ENCODE results near the gene SLC16A13. TPM values are rescaled to one million over a fixed set of nuclear protein-coding genes. Genes with fewer than 3 reads are reported as not detected.

The SLC16A13 gene
- total RNA-seq, 1 donor from 2014 or later: 13.5 TPM

GRCh38 chr17:7041607-7042500 is 6.0 kb downstream of the SLC16A13 start:
- peaks cover 20% of the 10 kb centered on the region for H3K4me1 Mint-ChIP-seq (ENCODE audit: unreplicated experiment)
- peak overlapping the region; percentile 79 for H3K27ac Mint-ChIP-seq
- H3K9me3 Mint-ChIP-seq: no peaks in the 10 kb centered on the region
- H3K36me3 Mint-ChIP-seq: no peaks in the 10 kb centered on the region
- peaks cover 44% of the 10 kb centered on the region for H3K27me3 Mint-ChIP-seq
- TF ChIP-seq, protein P1, sequence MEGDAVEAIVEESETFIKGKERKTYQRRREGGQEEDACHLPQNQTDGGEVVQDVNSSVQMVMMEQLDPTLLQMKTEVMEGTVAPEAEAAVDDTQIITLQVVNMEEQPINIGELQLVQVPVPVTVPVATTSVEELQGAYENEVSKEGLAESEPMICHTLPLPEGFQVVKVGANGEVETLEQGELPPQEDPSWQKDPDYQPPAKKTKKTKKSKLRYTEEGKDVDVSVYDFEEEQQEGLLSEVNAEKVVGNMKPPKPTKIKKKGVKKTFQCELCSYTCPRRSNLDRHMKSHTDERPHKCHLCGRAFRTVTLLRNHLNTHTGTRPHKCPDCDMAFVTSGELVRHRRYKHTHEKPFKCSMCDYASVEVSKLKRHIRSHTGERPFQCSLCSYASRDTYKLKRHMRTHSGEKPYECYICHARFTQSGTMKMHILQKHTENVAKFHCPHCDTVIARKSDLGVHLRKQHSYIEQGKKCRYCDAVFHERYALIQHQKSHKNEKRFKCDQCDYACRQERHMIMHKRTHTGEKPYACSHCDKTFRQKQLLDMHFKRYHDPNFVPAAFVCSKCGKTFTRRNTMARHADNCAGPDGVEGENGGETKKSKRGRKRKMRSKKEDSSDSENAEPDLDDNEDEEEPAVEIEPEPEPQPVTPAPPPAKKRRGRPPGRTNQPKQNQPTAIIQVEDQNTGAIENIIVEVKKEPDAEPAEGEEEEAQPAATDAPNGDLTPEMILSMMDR (conservative IDR thresholded peaks at IDR 0.05): no peak
- H3K4me3 Mint-ChIP-seq: peak overlapping the region; percentile 80
- no peak for DNase-seq (ENCODE audit: extremely low spot score, unreplicated experiment)

DNA sequence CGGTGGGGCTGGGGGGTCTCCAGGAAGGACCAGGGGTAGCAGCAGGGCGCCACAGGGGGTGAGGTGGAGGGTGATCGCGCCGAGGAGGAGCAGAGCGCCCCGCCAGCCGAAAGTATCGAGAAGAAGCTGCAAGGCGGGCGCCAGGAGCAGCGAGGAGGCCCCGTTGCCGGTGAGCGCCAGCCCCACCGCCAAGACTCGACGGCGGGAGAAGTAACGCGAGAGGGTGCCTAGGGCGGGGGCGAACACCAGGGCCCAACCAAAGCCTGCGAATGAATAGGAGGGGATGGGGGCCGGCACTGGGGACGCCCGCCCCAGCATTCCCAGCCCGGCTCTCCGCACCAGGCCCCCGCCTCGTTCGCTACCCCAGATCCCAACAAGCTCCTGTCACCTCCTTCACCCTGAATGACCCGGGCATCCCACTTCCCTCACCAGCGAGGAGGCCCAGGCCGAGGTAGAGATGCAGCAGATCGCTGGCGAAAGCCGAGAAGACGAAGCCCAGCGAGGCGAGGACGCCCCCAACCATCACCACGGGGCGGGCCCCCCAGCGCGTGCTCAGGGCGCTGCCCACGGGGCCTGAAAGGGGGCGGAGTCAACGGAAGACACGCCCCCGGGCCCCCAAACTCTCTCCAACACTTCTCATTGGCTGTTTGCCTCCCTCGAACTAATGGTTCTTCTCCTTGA is 6.8 kb downstream of the SLC16A13 start:
- H3K4me1 Mint-ChIP-seq (ENCODE audit: unreplicated experiment): peaks cover 23% of the 10 kb centered on the region
- peaks cover 48% of the 10 kb centered on the region for H3K27me3 Mint-ChIP-seq
- no peaks in the 10 kb centered on the region for H3K36me3 Mint-ChIP-seq
- peak overlapping the region; percentile 80 for H3K4me3 Mint-ChIP-seq
- peak overlapping the region; percentile 79 for H3K27ac Mint-ChIP-seq
- no peak for DNase-seq (ENCODE audit: extremely low spot score, unreplicated experiment)
- TF ChIP-seq, protein P1 (conservative IDR thresholded peaks at IDR 0.05): no peak
- H3K9me3 Mint-ChIP-seq: no peaks in the 10 kb centered on the region

DNA sequence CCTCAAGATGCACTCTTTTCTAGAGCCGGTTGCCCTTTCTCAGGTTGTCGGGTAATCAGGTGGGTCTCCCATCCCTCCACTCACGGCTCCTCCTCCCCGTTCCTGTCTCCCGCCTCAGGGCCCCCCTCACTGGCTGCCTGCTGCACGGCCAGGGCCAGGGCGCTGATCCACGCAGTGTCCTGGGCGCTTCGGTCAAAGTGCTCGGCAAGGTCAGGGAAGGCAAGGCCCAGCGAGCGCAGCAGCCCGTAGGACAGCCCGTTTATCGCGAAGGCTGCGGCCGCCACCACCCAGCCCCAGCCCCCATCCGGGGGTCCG is 7.3 kb downstream of the SLC16A13 start:
- Mint-ChIP-seq H3K4me1 (ENCODE audit: unreplicated experiment) (peaks cover 23% of the 10 kb centered on the region), H3K36me3 (no peaks in the 10 kb centered on the region), H3K27me3 (peaks cover 48% of the 10 kb centered on the region), H3K27ac (no peak overlapping the region), H3K4me3 (peak overlapping the region; percentile 80), H3K9me3 (no peaks in the 10 kb centered on the region)
- TF ChIP-seq, protein P1 (conservative IDR thresholded peaks at IDR 0.05): no peak
- DNase-seq (ENCODE audit: extremely low spot score, unreplicated experiment): no peak

DNA sequence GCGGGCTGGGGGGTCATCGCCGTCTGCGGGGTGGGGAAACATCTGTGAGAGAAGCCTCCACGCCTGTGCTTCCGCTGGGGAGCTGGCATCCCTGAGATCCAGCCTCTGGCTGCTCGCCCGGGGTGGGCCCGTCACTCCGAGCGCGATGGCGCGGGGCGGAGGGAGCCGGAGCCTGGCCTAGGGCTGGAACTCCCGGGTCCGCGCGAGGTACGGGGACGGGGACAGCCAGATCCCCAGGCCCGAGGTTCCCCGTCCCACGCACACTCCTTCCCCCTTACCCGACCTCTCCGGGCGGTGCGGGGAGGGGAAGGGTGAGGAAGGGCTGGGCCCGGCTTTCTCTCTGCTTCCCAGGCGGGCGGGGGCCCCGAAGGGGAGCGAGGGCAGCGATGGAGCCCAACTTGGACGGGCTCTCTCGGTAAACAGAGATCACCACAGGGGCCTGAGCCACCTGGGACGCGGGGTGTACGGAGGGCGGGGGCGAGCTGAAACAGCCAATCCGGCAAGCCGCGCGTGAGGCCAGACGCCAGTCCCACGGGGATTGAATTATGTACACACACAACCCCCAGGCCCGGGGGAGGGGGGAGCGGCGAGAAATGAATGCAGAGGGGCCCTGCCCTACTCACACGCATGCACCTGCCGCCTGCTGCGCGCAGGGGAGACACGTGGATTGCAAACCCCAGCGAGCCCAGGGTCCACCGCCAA is 7.8 kb downstream of the SLC16A13 start, which contains the start of gene SLC16A11:
SLC16A11 (minus strand) TSS at position 596 of the 702 bp plus-strand sequence; CDS start at position 17, 579 bp downstream.
- H3K9me3 Mint-ChIP-seq: no peaks in the 10 kb centered on the region
- peak within 1 kb of the TSS; percentile 97 for H3K27ac Mint-ChIP-seq
- TF ChIP-seq, protein P1 (conservative IDR thresholded peaks at IDR 0.05): no peak
- peaks cover 19% of the 10 kb centered on the region for H3K4me1 Mint-ChIP-seq (ENCODE audit: unreplicated experiment)
- H3K36me3 Mint-ChIP-seq: no peaks in the 10 kb centered on the region
- H3K27me3 Mint-ChIP-seq: peaks cover 48% of the 10 kb centered on the region
- H3K4me3 Mint-ChIP-seq: peak within 1 kb of the TSS; percentile 80
- no peak for DNase-seq (ENCODE audit: extremely low spot score, unreplicated experiment)

DNA sequence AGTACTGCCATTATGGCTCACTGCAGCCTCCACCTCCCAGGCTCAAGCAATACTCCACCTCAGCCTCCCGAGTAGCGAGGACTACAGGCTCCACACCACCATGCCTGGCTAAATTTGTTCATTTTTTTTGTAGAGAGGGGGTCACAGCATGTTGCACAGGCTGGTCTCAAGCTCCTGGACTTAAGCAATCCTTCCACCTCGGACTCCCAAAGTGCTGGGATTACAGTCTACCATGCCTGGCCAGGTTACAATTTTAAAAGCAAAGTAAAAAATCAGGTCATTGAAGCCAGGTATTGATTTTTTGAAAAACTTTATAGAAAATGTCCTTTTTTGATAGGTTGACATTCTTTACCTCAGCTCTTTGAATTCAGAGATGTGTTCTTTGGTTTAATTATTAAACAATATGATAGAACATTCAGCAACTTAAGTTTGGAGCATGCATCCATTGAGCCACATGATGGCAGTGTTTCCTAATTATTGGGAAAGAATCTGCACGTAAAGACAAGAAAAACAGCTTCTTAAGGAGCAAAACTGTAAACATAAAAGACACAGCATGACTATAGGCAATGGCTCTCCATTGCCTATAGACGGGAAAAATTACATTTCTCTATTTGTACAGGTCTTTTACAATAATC is 9.8 kb downstream of the SLC16A13 start:
- Mint-ChIP-seq H3K9me3 (no peaks in the 10 kb centered on the region), H3K36me3 (no peaks in the 10 kb centered on the region), H3K4me1 (ENCODE audit: unreplicated experiment) (peaks cover 15% of the 10 kb centered on the region), H3K4me3 (peak overlapping the region; percentile 80), H3K27ac (peak overlapping the region; percentile 97), H3K27me3 (peaks cover 53% of the 10 kb centered on the region)
- TF ChIP-seq, protein P1 (conservative IDR thresholded peaks at IDR 0.05): peak; percentile 96
- DNase-seq (ENCODE audit: extremely low spot score, unreplicated experiment): no peak
